ENCODE data around the gene PSG11. TPM values are rescaled to one million over a fixed set of nuclear protein-coding genes. Genes with fewer than 3 reads are reported as not detected.
"Not testable (repeated sequence)": the region's sequence is repeated elsewhere in the genome, so short reads cannot be mapped to it uniquely, and the experiment has no call there.

The PSG11 gene
- total RNA-seq, 1 experiment from 2014 or later: not detected

DNA sequence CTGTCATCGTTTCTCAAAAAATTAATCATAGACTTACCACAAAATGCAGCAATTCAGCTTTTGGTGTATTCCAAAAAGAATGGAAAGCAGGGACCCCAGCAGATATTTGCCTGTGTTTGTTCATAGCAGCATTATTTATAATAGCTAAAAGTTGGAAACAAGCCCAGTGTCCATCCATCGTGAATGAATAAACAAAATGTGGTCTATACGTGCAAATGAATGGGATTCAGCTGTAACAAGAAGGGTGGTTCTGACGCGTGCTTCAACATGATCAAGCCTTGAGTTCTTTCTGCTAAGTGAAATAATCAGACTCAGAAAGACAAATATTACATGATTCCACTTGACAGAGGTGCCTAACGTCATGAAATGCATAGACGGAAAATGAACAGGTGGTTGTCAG, 36.4 kb downstream of the PSG11 start:
- intact Hi-C loops (cut with micrococcal nuclease): no loop called here
- ChIA-PET POLR2A (no interaction called here), CTCF (no interaction called here), RAD21 (ENCODE audit: low non-redundant PET in 1 of 2, low total read pairs in 2 of 2, uncharacterized antibody in 2 of 2, unreplicated experiment in 2 of 2) (no interaction called here)
- H3K9me3 ChIP-seq (ENCODE audit: control insufficient read depth in 1 of 2, insufficient read depth in 1 of 2, low read depth in 1 of 2, low read length in 2 of 2): no peaks in the 10 kb centered on the region
- BruUV-seq (replicated peaks): no TSS peak
- H3K4me2 ChIP-seq (ENCODE audit: low read length): no peak overlapping the region
- H4K20me1 ChIP-seq (ENCODE audit: insufficient read depth): no peaks in the 10 kb centered on the region
- no peaks in the 10 kb centered on the region for H3K4me1 ChIP-seq (ENCODE audit: control insufficient read depth in 1 of 2, insufficient read depth in 2 of 2, low read length in 2 of 2)
- H3K79me2 ChIP-seq (ENCODE audit: insufficient read depth, low read length): no peaks in the 10 kb centered on the region
- DNase-seq (ENCODE audit: low read depth, low spot score) (no peak), ATAC-seq (no peak)
- no peak overlapping the region for H3K4me3 ChIP-seq (replicated peaks in 1 of 2; ENCODE audit: low read depth in 1 of 2, low read length in 2 of 2)
- peaks cover 6% of the 10 kb centered on the region; the same call in 1 of the 2 replicates for H3K27me3 ChIP-seq (ENCODE audit: insufficient read depth, low read length)
- no peak overlapping the region for H3K27ac ChIP-seq (ENCODE audit: low read depth, low read length)
- no peaks in the 10 kb centered on the region for H3K36me3 ChIP-seq (ENCODE audit: control insufficient read depth in 1 of 2, insufficient read depth in 2 of 2, low read length in 2 of 2)
- H3K9ac ChIP-seq (ENCODE audit: low read length): no peak overlapping the region
- TF ChIP-seq EZH2 (IDR thresholded peaks at IDR 0.05): no peak
- TF ChIP-seq JUND (IDR thresholded peaks at IDR 0.05): no peak
- TF ChIP-seq CEBPB (IDR thresholded peaks at IDR 0.05; ENCODE audit: low read depth): no peak
- no peak for TF ChIP-seq POLR2A (IDR thresholded peaks at IDR 0.05; ENCODE audit: borderline replicate concordance, extremely low read depth, insufficient read depth, insufficient read length)
- TF ChIP-seq SP1 (IDR thresholded peaks at IDR 0.05; ENCODE audit: low read depth): no peak
- TF ChIP-seq EZH2phosphoT487 (IDR thresholded peaks at IDR 0.05; ENCODE audit: borderline replicate concordance): no peak
- no peak for TF ChIP-seq REST (IDR thresholded peaks at IDR 0.05; ENCODE audit: low read depth)
- no peak for TF ChIP-seq RAD21 (IDR thresholded peaks at IDR 0.05; ENCODE audit: low read depth)
- TF ChIP-seq, protein P1, sequence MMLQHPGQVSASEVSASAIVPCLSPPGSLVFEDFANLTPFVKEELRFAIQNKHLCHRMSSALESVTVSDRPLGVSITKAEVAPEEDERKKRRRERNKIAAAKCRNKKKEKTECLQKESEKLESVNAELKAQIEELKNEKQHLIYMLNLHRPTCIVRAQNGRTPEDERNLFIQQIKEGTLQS (IDR thresholded peaks at IDR 0.05): no peak
- no peak for TF ChIP-seq SIN3A (IDR thresholded peaks at IDR 0.05; ENCODE audit: low read depth)
- TF ChIP-seq ELF1 (IDR thresholded peaks at IDR 0.05; ENCODE audit: borderline replicate concordance, low read depth): no peak
- no peak for TF ChIP-seq TCF7L2 (IDR thresholded peaks at IDR 0.05; ENCODE audit: borderline replicate concordance, extremely low read depth, insufficient read depth, insufficient read length)
- no peak for TF ChIP-seq ZNF274 (IDR thresholded peaks at IDR 0.05; ENCODE audit: low read depth, low read length)
- H2AFZ ChIP-seq (ENCODE audit: low read depth, low read length, poor library complexity, severe bottlenecking): no peak overlapping the region
- no peaks in the 10 kb centered on the region for H3K9me2 ChIP-seq (ENCODE audit: insufficient read depth)

DNA sequence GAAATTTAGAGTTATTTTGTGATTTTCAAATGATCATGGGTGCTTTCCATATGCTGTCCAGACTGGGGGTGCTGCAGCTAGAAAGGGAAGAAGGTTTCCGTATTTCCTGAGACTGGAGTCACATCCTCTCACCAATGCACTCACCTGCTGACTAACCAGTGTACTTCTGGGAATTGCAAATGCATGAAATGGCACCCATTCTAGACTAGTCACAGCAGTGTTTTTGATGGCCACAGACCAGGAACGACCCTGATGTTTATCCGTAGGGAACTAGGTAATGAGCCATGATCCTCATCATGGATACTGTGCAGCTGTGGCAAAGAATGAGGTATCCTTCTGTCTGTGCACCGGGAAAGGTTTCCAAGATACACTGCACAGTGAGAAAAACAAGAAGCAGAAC, 37.1 kb downstream of the PSG11 start:
- POLR2A ChIA-PET; RAD21 ChIA-PET (ENCODE audit: low non-redundant PET in 1 of 2, low total read pairs in 2 of 2, uncharacterized antibody in 2 of 2, unreplicated experiment in 2 of 2); H3K27me3 ChIP-seq (ENCODE audit: insufficient read depth, low read length); H3K9me3 ChIP-seq (ENCODE audit: control insufficient read depth in 1 of 2, insufficient read depth in 1 of 2, low read depth in 1 of 2, low read length in 2 of 2); H3K4me2 ChIP-seq (ENCODE audit: low read length); BruUV-seq (replicated peaks); H3K9ac ChIP-seq (ENCODE audit: low read length); H4K20me1 ChIP-seq (ENCODE audit: insufficient read depth); H3K27ac ChIP-seq (ENCODE audit: low read depth, low read length); H3K4me3 ChIP-seq (replicated peaks in 1 of 2; ENCODE audit: low read depth in 1 of 2, low read length in 2 of 2); intact Hi-C loops (cut with micrococcal nuclease); H3K36me3 ChIP-seq (ENCODE audit: control insufficient read depth in 1 of 2, insufficient read depth in 2 of 2, low read length in 2 of 2); H3K9me2 ChIP-seq (ENCODE audit: insufficient read depth); ATAC-seq; H3K79me2 ChIP-seq (ENCODE audit: insufficient read depth, low read length); DNase-seq (ENCODE audit: low read depth, low spot score); CTCF ChIA-PET; H2AFZ ChIP-seq (ENCODE audit: low read depth, low read length, poor library complexity, severe bottlenecking); H3K4me1 ChIP-seq (ENCODE audit: control insufficient read depth in 1 of 2, insufficient read depth in 2 of 2, low read length in 2 of 2): not testable (repeated sequence)

DNA sequence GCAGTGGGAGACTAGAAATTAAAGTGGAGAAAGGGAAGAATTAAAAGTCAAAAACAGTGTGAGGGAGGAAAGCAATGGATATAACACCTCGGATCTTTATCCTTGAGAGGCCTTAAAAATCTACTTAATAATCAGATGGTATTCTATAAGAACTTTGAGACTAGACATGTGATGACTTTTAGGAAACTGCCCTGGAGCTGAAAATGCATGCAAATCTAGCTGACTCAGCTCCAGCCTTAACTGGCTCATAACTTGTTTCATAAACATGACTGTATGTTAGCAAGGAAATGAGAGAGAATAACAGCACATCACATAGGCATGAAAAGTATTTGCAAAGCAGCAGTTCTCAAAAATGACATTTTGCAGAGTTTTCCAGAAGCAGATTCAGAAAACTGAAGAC, 38.1 kb downstream of the PSG11 start:
- H3K4me1 ChIP-seq (ENCODE audit: control insufficient read depth in 1 of 2, insufficient read depth in 2 of 2, low read length in 2 of 2); H3K9me3 ChIP-seq (ENCODE audit: control insufficient read depth in 1 of 2, insufficient read depth in 1 of 2, low read depth in 1 of 2, low read length in 2 of 2); intact Hi-C loops (cut with micrococcal nuclease); H3K9ac ChIP-seq (ENCODE audit: low read length); H3K4me3 ChIP-seq (replicated peaks in 1 of 2; ENCODE audit: low read depth in 1 of 2, low read length in 2 of 2); H4K20me1 ChIP-seq (ENCODE audit: insufficient read depth); BruUV-seq (replicated peaks); H3K36me3 ChIP-seq (ENCODE audit: control insufficient read depth in 1 of 2, insufficient read depth in 2 of 2, low read length in 2 of 2); DNase-seq (ENCODE audit: low read depth, low spot score); H3K27me3 ChIP-seq (ENCODE audit: insufficient read depth, low read length); POLR2A ChIA-PET; H3K79me2 ChIP-seq (ENCODE audit: insufficient read depth, low read length); RAD21 ChIA-PET (ENCODE audit: low non-redundant PET in 1 of 2, low total read pairs in 2 of 2, uncharacterized antibody in 2 of 2, unreplicated experiment in 2 of 2); H3K4me2 ChIP-seq (ENCODE audit: low read length); CTCF ChIA-PET; H3K27ac ChIP-seq (ENCODE audit: low read depth, low read length); H3K9me2 ChIP-seq (ENCODE audit: insufficient read depth); H2AFZ ChIP-seq (ENCODE audit: low read depth, low read length, poor library complexity, severe bottlenecking); ATAC-seq: not testable (repeated sequence)
